DMS153 treated with DMSO at 0.1 percent for 48 hours (cell line): ENCODE results near the gene RERE.

Source experiments
- DNase-seq: peaks from one replicate; lab custom pipeline; 2025; ENCODE audit not compliant: unreplicated experiment; lab: John Stamatoyannopoulos, UW

The RERE gene

DNA sequence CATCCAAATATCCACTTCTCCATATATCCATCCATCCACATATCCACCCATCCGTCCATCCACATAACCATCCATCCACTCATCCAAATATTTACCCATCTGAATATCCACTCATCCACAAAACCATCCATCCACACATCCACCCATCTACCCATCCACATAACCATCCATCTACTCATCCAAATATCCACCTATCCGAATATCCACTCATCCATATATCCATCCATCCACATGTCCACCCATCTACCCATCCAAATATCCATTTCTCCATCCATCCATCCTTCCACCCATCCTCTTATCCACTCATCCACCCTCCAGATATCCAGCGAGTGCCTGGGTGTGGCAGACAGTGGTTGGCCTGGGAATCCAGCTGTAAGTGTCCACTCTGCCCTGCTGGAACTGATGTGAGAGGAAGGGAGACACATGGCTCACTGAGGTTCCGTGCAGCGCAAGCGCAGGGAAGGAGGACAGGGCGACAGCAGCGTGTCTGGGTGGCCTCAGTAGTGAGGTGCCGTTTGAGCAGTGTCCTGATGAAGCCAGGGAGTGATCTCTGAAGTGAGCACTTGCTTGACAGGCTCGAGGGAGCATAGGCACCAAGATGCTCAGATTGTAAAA is 472.4 kb downstream of the RERE start:
- DNase-seq, result no peak

GRCh38 chr1:8343464-8344001 is 473.9 kb downstream of the RERE start:
- DNase-seq, result no peak

DNA sequence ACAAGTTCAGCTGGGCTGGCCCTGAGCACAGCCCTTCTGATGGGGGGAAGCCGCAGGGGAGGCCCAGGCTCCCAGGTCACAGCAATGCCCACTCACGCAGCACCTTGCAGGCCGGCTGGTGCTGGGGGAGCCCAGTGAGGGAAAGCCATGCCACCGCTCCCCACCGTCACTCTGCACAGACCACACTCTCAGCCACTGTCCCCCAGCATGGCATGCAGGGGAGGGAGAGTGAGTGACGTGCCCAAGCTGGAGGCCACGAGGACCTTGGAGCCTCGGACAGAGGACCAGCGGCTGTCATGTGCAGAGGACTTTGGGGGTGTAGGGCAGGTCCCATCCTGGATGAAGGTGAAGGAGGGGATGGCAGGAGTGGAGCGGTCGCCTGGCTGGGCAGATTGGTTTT is 474.4 kb downstream of the RERE start:
- DNase-seq, result no peak

- no peak for DNase-seq
Observed at GRCh38 chr1:8342325-8342724, 475.1 kb downstream of the RERE start.

DNA sequence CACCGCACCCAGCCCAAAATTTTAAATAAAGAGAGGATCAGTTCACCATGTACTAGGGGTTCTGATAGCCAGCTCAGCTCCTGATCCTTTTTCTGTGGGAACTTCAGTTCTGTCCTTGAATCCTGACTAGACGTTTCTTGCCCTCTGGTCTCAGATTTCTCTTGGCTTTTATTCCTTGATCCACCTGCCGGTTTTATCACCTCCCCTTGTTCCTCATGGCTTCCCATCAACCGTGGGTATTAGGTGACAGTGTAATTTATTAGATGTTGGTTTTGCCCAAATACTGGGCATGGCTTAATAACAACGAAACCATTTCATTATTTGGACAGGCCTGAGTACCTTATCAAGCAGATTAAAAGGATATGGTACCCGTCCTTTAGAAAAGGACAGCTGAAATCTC is 477.0 kb downstream of the RERE start:
- DNase-seq, result no peak

- no peak for DNase-seq
Observed at GRCh38 chr1:8339203-8339600, 478.2 kb downstream of the RERE start.

DNA sequence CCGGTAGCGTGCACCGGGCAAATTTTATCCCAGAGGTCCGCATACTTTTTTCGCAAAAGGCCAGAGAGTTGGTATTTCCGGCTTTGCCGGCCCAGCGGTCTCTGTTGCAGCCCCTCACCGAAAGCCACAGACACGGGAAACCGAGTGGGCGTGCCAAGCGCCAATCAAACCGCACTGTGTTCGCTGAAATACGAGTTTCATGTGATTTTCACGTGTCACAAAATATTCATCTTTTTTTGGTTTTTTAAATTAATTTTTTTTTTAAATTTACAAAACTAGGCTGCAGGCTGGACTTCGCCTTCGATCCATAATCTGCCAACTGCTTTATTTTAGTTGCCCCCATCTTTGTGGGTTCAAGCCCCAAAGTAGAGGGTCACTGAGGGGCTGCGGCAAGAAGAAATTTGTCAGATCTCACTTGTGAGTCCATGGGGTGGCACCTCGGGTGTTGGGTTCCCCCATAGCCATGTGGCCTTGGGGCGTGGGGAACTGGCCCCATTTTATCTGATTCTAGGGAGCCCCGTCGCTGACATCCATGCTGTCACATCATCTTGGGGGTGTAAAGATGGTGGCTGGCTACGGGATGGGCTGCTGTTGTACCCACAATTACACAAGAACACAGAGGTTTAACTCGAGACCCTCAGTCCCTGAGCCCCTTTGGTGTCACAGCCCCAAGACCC is 478.8 kb downstream of the RERE start:
- DNase-seq, result no peak

GRCh38 chr1:8337776-8338525 is 479.5 kb downstream of the RERE start:
- no peak for DNase-seq

GRCh38 chr1:8335246-8335645 is 482.2 kb downstream of the RERE start:
- no peak for DNase-seq

- DNase-seq, result no peak
Observed at GRCh38 chr1:8334106-8334851, 483.2 kb downstream of the RERE start.

DNA sequence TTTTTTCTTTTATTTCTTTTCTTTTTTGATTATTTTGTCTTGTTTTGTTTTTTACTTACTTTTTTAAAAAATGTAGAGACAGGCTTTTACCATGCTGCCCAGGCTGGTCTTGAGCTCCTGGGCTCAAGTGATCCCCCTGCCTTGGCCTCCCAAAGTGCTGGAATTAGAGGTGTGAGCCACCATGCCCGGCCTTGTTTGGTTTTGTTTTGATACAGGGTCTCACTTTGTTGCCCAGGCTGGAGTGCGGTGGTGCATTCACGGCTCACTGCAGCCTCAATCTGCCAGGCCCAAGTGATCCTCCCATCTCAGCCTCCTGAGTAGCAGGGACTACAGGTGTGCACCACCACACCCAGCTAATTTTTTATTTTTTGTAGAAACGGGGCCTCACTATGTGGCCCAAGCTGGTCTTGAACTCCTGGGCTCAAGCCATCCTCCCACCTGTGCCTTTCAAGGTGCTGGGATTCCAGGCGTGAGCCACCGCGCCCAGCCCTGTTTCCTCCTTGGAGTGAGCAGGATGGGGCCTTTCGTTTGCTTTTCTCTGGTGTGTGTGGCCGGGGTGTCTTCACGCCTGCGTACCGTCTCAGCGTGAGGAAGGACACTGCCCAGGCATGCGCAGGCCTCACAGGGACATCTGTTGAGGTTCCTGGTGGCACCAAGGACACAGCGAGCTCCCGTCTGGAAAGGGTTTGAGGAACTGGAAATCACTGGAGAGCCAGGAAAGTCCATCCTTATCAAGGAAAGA is 484.0 kb downstream of the RERE start:
- DNase-seq, result no peak

- DNase-seq, result no peak
Observed at GRCh38 chr1:8332806-8333205, 484.6 kb downstream of the RERE start.

GRCh38 chr1:8330271-8331125 is 486.9 kb downstream of the RERE start:
- DNase-seq, result no peak

GRCh38 chr1:8329858-8330257 is 487.6 kb downstream of the RERE start:
- DNase-seq, result no peak

DNA sequence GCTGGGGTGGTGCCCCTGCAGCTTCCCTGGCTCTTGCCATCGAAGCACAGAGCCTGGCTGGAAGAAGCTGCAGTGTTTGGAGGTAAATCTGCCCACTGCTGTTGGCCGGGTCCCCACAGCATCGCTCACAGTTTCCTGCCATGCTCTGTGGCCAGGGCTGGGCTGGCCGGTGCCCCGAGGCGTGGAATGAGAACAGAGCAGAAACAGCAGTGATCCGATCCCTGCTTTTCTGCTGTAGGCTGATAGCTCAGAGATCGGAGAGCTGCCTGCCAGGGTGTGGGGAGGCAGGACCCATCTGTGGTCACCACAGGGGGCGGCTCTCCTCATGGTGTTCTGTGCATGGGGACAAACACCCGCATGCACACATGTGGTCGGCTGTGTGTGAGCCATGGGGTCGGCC is 488.0 kb downstream of the RERE start:
- no peak for DNase-seq

DNA sequence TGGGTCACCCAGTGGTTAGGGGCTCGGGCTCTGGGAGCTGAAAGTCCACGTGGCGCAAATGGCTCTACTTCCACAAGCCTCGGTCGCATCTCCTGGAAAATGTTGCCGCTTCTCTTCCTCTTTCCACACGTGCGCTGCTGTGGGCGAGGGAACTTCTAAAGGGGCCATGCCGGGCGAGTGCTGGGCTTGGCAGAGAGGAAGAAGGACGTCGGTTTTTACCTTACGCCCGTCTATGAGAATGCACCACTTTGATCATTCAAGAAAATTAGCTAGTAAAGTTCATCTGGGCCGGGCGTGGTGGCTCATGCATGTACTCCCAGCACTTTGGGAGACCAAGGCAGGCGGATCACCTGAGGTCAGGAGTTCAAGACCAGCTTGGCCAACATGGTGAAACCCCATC is 489.2 kb downstream of the RERE start:
- no peak for DNase-seq

- DNase-seq, result no peak
Observed at GRCh38 chr1:8326265-8326664, 491.2 kb downstream of the RERE start.

- no peak for DNase-seq
Observed at GRCh38 chr1:8325771-8326170, 491.7 kb downstream of the RERE start.

DNA sequence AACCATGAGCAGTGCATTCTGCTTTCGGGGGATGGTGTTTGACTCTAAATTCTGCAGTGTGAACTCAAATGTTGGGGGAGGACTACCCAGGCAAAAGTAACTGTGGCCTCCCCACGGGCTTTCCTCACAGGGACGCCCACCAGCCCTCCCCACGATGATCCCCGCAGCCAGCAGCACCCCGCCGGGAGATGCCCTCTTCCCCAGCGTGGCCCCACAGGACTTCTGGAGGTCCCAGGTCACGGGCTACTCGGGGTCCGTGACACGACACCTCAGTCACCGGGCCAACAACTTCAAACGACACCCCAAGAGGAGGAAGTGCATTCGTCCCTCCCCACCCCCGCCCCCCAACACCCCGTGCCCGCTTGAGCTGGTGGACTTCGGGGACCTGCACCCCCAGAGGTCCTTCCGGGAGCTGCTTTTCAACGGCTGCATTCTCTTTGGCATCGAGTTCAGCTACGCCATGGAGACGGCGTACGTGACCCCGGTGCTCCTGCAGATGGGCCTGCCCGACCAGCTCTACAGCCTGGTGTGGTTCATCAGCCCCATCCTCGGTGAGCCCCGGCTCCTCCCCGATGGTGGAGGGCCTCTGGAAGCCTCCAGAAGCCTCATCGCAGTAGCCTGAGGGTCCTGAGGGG is 493.1 kb downstream of the RERE start:
- no peak for DNase-seq
